ENCODE results near the gene EEF1AKMT3.
A peak's percentile ranks its signal among the peaks of the same experiment; 100 is the strongest.
"Not testable (repeated sequence)": the region's sequence is repeated elsewhere in the genome, so short reads cannot be mapped to it uniquely, and the experiment has no call there.

Gene EEF1AKMT3

GRCh38 chr12:57766464-57767304, 5.7 kb upstream of the EEF1AKMT3 start, which contains the start of gene CYP27B1:
Gene CYP27B1, minus strand, starts transcription at chr12:57767078. Its CDS starts 37 bp downstream, at chr12:57767041.
- DNase-seq: no peak

- DNase-seq: no peak
Measured at GRCh38 chr12:57767305-57767698, 5.1 kb upstream of the EEF1AKMT3 start.

GRCh38 chr12:57767876-57768275, 4.5 kb upstream of the EEF1AKMT3 start:
- DNase-seq: no peak

GRCh38 chr12:57769594-57769993, 2.8 kb upstream of the EEF1AKMT3 start:
- DNase-seq: no peak

GRCh38 chr12:57770734-57771133, 1.7 kb upstream of the EEF1AKMT3 start:
- DNase-seq: no peak

GRCh38 chr12:57771236-57771872, 1.1 kb upstream of the EEF1AKMT3 start:
- peak in 2 of 6 experiments; percentile 71 to 81 for DNase-seq

GRCh38 chr12:57771873-57772428, 463 bp upstream of the EEF1AKMT3 start, which contains the start of gene METTL1:
Gene METTL1, minus strand, starts transcription at chr12:57772105. Its CDS starts 22 bp downstream, at chr12:57772083.
- peak; percentile 78 to 91 (median 84) for DNase-seq

- DNase-seq: not testable (repeated sequence)
Measured at GRCh38 chr12:57774634-57775033, 2.2 kb downstream of the EEF1AKMT3 start.

GRCh38 chr12:57775044-57775443, 2.6 kb downstream of the EEF1AKMT3 start:
- no peak for DNase-seq

- DNase-seq: no peak
Measured at GRCh38 chr12:57775563-57776246, 3.3 kb downstream of the EEF1AKMT3 start.

GRCh38 chr12:57776247-57776587, 3.8 kb downstream of the EEF1AKMT3 start:
- no peak for DNase-seq

GRCh38 chr12:57777367-57777766, 5.0 kb downstream of the EEF1AKMT3 start:
- no peak for DNase-seq

- DNase-seq: no peak
Measured at GRCh38 chr12:57777911-57778310, 5.5 kb downstream of the EEF1AKMT3 start.

GRCh38 chr12:57779736-57780135, 7.3 kb downstream of the EEF1AKMT3 start:
- no peak for DNase-seq

GRCh38 chr12:57780284-57780897, 8.0 kb downstream of the EEF1AKMT3 start:
- no peak for DNase-seq

- DNase-seq: no peak
Measured at GRCh38 chr12:57781244-57781643, 8.8 kb downstream of the EEF1AKMT3 start.

GRCh38 chr12:57781801-57782200, 9.4 kb downstream of the EEF1AKMT3 start:
- DNase-seq: no peak

- DNase-seq: no peak
Measured at GRCh38 chr12:57782243-57782607, 9.8 kb downstream of the EEF1AKMT3 start.

- peak; percentile 86 to 95 (median 93) for DNase-seq
Measured at GRCh38 chr12:57782608-57783465, 10.4 kb downstream of the EEF1AKMT3 start, which contains the start of gene TSFM. Gene TSFM, plus strand, starts transcription at chr12:57782787. Its CDS starts 15 bp downstream, at chr12:57782802.

GRCh38 chr12:57783466-57783801, 11.0 kb downstream of the EEF1AKMT3 start:
- no peak for DNase-seq

GRCh38 chr12:57783861-57784260, 11.4 kb downstream of the EEF1AKMT3 start:
- no peak for DNase-seq

- DNase-seq: no peak
Measured at GRCh38 chr12:57793920-57794319, 21.5 kb downstream of the EEF1AKMT3 start.

Data from stimulated activated naive CD4-positive, alpha-beta T cell (primary cell).